ENCODE results near the gene TMCO4.

The TMCO4 gene

DNA sequence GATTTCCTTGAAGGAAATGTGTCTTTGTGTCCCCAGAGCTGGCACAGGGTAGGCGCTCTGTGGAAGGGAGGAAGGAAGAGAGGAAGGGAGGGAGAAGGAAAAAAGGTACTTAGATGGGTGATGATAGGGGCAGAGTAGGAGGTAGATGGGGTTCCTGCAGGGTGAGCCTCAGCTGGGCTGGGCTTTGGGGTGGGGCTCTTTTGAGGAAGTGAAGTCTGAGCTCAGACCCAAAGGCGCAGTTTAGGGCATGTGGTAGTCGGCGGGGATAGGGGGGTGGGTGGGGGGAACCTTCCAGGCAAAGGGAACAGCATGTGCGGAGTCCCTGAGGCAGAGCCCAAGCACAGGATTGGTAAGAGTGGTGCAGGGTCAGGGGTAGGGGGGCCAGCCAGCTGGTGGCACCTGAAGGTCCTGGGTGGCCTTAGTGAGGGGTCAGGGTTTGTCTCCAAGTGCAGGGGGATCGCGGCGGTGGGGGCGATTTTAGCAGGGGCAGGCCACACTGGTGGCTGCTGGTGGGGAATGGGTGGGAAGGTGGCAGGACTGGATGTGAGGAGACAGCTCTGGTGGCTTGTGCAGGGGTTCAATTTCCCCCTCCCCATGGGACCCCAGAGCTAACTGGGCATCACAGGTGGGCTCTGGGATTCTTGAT lies 143.5 kb downstream of the TMCO4 start:
- DNase-seq (ENCODE audit: extremely low read depth, low read depth), result no peak

DNA sequence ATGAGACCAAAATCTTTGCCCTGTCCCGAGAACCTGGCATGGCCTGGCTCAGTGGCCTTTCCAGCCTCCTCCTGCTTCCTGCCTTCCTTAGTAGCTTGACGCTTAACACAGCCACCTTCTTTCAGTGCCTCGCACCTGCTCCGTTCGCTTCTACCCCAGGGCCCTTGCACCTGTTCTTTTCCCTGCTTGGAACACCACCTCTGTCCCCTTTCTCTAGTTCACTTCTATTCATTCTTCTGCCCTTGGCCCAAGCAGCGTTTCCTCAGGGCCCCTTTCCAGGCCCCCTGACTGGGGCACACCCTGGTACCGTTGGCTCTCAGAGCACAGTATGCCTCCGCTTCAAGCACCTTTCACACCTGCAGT lies 144.0 kb downstream of the TMCO4 start:
- TF ChIP-seq, protein P1, sequence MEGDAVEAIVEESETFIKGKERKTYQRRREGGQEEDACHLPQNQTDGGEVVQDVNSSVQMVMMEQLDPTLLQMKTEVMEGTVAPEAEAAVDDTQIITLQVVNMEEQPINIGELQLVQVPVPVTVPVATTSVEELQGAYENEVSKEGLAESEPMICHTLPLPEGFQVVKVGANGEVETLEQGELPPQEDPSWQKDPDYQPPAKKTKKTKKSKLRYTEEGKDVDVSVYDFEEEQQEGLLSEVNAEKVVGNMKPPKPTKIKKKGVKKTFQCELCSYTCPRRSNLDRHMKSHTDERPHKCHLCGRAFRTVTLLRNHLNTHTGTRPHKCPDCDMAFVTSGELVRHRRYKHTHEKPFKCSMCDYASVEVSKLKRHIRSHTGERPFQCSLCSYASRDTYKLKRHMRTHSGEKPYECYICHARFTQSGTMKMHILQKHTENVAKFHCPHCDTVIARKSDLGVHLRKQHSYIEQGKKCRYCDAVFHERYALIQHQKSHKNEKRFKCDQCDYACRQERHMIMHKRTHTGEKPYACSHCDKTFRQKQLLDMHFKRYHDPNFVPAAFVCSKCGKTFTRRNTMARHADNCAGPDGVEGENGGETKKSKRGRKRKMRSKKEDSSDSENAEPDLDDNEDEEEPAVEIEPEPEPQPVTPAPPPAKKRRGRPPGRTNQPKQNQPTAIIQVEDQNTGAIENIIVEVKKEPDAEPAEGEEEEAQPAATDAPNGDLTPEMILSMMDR (IDR thresholded peaks at IDR 0.05; ENCODE audit: low read depth, low read length), result no peak
- no peak for DNase-seq (ENCODE audit: extremely low read depth, low read depth)

More for the DNA sequence above, 143.5 kb downstream of the TMCO4 start:
- TF ChIP-seq, protein P1 (IDR thresholded peaks at IDR 0.05; ENCODE audit: low read depth, low read length), result no peak

DNA sequence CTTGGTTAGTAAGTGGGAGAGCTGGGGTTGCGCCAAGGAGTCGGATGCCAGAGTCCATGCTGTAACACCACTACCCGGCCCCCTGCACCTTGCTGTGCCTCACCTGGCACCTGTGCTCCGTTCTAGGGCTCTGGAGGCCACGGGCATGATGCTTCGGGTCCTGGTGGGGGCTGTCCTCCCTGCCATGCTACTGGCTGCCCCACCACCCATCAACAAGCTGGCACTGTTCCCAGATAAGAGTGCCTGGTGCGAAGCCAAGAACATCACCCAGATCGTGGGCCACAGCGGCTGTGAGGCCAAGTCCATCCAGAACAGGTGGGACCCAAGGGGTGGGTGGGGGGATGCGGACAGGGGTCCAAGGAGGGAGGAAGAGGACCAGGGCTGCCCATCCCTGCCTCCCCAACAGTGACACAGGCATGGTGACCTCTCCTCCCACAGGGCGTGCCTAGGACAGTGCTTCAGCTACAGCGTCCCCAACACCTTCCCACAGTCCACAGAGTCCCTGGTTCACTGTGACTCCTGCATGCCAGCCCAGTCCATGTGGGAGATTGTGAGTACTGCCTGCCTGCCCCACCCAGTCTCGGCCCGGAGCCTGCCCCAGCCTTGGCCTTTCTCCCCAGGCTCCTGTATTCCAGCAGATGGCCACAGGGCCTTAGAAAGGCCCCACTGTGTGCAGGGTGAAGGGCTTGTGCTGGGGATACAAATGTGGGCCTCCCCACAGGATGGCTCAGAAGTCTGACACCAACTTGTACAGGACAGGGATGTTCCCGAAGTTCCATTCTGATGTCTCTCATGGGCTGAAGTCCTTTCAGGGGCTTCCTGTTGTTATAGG lies 144.6 kb downstream of the TMCO4 start:
- DNase-seq (ENCODE audit: extremely low read depth, low read depth), result no peak
- TF ChIP-seq, protein P1 (IDR thresholded peaks at IDR 0.05; ENCODE audit: low read depth, low read length), result no peak

DNA sequence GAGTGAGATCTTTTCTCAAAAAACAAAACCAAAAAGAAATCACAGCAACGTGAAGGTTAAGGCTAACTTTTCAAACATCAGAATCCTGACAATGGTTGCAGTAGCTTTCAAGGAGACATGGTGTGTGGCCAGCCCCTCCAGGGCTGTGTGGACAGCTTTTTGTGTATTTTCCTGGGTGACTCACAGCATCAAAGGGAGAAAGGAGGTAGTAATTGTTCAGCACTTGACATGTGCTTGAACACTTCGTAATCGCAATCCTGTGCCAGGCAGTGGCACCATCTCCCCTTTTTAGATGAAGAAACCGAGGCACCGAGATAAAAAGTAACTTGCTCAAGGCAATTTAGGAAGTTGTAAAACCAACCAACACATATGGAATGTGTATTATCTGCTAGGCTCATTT lies 145.3 kb downstream of the TMCO4 start:
- DNase-seq (ENCODE audit: extremely low read depth, low read depth), result no peak
- TF ChIP-seq, protein P1 (IDR thresholded peaks at IDR 0.05; ENCODE audit: low read depth, low read length), result no peak

DNA sequence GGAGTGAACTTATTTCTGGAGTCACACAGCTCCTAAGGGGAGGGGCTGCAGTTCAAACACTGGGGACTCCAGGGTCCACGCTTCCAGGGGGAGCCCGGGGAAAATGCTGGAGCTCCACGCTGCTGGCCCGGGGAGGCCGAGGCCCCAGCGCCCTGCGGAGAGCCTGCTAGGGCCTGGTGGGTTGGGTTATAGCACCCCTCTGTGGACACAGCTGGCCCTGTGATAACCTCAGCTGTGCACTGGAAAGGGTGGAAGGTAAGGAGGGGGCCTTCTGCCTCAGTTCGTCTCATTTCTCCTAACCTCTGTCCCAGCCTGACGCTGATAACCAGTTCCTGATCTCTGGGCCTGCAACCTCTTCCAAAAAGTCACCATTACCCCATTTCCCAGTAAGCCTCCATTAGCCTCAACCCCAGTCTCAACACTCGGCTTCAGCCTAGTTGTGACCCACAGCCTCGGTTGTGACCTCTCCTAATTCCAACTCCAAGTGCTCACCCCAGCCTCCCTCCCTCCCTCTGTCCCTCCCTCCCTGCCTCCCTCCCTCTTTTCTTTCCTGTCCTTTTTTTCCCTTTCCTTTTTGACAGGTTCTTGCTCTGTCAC lies 148.5 kb downstream of the TMCO4 start:
- TF ChIP-seq, protein P1 (IDR thresholded peaks at IDR 0.05; ENCODE audit: low read depth, low read length), result peak; percentile 83
- peak; percentile 22 for DNase-seq (ENCODE audit: extremely low read depth, low read depth)

DNA sequence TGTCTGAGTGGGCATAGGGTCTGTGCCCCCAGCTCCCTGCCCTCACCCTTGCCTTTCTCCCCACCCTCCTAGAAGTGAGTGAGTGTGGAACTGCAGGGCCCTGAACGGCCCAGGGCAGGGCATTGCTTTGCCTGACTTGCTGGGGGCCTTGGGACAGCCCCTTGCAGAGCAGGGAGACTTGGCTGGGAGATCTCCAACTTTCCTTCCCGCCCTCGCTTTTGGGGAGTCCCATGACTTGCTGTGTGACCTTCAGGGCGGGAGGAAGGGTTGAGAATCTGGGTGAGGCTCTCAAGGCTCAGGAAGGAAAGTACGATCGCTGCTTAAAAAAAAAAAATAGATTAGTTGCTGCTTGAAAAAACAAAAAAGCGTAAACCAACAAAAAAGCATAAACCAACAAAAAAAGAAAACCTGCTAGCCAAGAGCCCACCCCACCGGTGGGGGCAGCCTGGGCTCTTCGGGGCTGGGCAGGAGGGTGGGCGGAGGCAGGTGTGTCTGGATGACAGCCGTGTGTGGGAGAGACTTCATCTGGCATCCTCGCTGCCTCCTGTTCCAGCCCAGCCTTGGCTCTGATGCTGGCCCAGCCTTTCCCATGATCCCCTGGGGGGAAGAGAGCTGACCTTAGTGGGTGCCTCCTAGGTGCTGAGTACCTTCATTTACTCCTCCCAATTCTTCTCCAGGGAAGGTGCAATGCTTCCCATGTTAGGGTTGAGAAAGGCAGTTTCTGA lies 149.1 kb downstream of the TMCO4 start:
- no peak for DNase-seq (ENCODE audit: extremely low read depth, low read depth)
- TF ChIP-seq, protein P1 (IDR thresholded peaks at IDR 0.05; ENCODE audit: low read depth, low read length), result no peak
